Daoy (cell line): Measurements from ENCODE around the gene OR2W3. TPM values are rescaled to one million over a fixed set of nuclear protein-coding genes. Genes with fewer than 3 reads are reported as not detected.

ENCODE experiments used
- DNase-seq: peaks from one replicate; pipeline ENCODE4 v3.0.0-alpha.2; 2015; ENCODE audit warnings: low read depth
- total RNA-seq: library from RNA; depleted of rRNA; stranded (reverse); fragments of >200 nt; shearing (Covaris generic); gene quantifications from 2 replicates; pipeline ENCODE4 v1.2.3, GENCODE V29; 2014; rRNA removed

OR2W3 gene
- 3.8 and 6.7 TPM in 2 replicates for total RNA-seq

DNA sequence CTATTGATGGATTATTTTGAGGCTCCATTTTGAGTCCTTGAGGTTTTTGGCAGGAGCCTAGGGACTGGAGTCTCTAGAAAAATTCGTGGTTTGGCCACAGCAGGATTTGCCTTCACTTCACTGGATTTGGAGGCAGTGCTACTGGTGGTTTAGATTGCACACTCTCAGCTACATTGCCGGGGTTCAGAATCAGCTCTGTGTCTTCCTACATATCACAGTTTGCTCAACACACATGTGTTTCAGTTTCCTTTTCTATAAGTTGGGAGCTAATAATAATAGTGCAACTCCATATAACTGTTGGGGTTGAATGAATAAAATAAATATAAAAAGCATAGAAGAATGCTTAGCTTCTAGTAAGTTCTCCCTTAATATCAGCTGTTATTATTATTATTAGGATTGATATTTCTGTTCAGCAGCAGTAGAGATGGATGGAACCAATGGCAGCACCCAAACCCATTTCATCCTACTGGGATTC lies at the start of gene OR2W3:
OR2W3 (plus strand) TSS at position 425 of the 475 bp plus-strand sequence; CDS start at position 425, 0 bp downstream.
- DNase-seq: no peak

GRCh38 chr1:247845693-247846017 lies 49.7 kb upstream of the OR2W3 start:
- DNase-seq: no peak

- no peak for DNase-seq
Observed at GRCh38 chr1:247848346-247848745, 47.0 kb upstream of the OR2W3 start.

DNA sequence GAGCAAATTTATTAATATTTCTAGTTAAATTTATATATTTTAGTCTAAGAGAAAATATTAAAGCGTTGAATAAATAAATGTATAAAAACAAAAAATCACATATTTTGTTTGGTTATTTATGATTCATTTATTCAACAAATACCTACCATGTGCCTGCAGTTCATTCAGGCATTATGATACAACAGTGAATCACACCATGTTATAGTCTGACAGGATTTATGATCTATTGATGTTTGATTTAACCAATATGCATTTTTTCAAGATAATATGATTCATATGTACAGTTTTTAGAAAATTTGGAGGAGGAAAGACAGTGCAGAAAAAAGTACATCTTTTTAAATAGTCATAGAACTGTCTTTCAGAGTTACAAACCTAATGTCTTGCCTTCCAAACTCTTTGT lies 45.8 kb upstream of the OR2W3 start:
- no peak for DNase-seq

GRCh38 chr1:247854899-247855545 lies 40.4 kb upstream of the OR2W3 start:
- peak; percentile 47 for DNase-seq

- DNase-seq: no peak
Observed at GRCh38 chr1:247855911-247856310, 39.5 kb upstream of the OR2W3 start.

DNA sequence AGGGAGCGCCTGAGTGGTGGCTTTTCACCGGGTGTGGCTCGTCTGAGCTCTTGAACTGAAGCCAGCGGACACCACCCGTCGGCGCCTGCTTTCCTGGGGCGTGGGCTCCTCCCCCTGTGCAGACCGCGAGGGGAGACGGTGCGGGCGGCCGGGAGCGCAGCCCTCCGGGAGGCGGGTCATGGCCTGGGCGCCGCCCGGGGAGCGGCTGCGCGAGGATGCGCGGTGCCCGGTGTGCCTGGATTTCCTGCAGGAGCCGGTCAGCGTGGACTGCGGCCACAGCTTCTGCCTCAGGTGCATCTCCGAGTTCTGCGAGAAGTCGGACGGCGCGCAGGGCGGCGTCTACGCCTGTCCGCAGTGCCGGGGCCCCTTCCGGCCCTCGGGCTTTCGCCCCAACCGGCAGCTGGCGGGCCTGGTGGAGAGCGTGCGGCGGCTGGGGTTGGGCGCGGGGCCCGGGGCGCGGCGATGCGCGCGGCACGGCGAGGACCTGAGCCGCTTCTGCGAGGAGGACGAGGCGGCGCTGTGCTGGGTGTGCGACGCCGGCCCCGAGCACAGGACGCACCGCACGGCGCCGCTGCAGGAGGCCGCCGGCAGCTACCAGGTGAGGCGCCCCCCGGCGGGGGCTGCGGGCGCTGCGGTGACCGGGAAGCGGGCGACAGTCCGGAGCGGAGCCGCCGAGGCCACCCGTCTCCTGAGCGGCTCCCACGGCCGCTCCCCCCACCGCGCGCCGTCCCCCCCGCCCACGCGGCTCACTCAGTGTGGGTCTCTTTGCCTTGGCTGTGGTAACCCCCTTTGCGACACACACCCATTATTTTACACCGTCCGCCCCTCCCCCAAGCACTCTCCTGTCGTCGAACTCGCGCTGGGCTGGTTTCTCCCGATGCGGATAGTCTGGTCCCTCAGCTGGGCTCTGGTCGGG lies 38.1 kb upstream of the OR2W3 start, which contains the start of gene TRIM58:
TRIM58 (plus strand) TSS at position 119 of the 916 bp plus-strand sequence; CDS start at position 179, 60 bp downstream.
- DNase-seq: peak; percentile 82

- no peak for DNase-seq
Observed at GRCh38 chr1:247857985-247858619, 37.3 kb upstream of the OR2W3 start.

DNA sequence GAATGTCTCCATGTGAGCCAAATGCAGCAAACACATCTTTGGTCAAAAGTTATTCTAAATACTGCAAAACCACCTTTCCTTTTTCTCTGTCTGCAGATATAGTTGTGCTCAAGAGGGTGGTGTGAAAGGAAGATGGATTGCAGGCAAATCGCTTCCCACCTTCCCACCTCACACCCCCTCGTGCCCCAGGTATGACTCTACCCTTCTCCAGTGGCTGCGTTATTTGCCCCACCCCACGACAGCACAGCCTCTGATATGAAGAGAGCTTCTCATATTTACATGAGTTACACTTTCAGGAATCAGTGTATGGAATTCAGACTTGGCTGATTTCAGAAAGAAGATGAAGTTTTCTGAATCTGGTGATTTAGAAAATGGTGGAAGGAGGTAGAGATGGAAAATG lies 32.6 kb upstream of the OR2W3 start:
- no peak for DNase-seq

DNA sequence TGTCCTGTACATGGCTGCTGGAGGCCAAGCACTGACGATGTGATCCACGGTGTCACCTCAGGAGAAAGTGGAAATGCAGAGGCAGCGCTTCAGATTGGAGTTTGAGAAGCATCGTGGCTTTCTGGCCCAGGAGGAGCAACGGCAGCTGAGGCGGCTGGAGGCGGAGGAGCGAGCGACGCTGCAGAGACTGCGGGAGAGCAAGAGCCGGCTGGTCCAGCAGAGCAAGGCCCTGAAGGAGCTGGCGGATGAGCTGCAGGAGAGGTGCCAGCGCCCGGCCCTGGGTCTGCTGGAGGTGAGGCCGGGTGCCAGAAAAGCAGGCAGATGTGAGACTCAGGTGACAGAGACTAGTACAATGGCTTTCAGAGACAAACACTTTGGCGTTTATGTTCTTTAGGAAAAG lies 30.7 kb upstream of the OR2W3 start:
- DNase-seq: no peak

DNA sequence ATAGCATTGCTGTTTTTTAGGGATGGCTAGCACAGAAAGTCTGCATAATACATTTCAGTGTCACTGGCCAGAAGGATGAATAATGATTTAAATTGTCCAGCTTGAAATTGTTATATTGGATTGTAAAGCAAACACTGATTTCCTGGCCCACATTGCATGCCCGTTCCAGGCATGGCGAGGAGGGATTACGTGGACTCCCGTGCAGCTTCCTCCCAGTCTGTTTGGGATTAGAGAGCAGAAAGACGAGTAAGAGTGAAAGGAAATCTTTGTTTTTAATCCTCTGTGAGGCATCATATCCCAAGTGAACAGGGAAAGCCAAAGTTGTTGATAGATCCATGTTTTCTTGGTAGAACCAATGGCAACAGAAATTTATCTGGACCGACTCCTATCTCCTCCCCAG lies 30.0 kb upstream of the OR2W3 start:
- peak; percentile 42 for DNase-seq

DNA sequence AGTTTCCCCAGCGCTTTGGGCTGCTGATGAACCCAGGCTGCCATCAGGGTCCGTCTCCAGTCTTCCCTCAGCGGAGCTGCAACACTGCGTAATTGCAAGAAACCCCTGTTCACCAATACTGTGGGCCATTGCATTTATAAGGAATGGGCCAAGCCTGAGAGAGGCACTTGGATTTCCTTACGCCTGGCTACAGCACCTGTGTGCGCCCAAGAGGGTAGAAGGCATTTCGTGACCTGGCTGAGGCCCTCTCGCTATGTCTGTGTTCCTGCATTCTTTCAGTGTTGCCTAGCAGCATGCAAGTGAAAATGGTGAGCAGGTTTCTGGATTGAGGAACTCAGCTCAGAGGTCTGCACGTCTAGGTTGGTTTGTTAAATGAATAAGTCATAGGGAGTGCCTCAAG lies 12.0 kb upstream of the OR2W3 start:
- DNase-seq: no peak

GRCh38 chr1:247884797-247885413 lies 10.5 kb upstream of the OR2W3 start:
- DNase-seq: peak; percentile 47

- DNase-seq: no peak
Observed at GRCh38 chr1:247895976-247896375, 589 bp downstream of the OR2W3 start.

GRCh38 chr1:247904122-247904521 lies 8.7 kb downstream of the OR2W3 start:
- no peak for DNase-seq

GRCh38 chr1:247905181-247905580 lies 9.8 kb downstream of the OR2W3 start:
- no peak for DNase-seq

- DNase-seq: no peak
Observed at GRCh38 chr1:247905910-247906503, 10.6 kb downstream of the OR2W3 start.

DNA sequence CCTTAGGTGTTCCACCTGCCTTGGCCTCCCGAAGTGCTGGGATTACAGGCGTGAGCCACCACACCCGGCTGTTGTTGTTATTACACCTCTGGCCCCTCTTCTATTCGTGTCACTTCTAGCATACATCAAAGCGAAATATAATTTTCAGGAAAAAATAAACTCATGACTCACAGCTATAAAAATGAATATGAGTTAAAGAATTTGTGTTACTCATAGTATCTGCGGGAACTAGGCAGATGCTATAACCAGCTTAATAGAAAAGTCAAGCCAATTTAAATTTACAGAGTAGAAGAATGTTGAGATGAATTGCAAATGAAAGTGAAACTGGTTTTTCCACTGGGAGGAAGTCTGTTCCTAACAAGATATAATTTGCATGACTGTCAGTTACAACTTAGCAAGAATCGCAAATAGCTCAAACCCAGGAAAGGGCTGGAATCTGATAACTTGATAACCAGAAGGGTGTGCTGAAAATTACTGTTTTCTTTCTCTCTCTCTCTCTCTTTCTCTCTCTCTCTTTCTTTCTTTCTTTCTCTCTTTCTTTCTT lies 11.2 kb downstream of the OR2W3 start:
- DNase-seq: peak; percentile 74

DNA sequence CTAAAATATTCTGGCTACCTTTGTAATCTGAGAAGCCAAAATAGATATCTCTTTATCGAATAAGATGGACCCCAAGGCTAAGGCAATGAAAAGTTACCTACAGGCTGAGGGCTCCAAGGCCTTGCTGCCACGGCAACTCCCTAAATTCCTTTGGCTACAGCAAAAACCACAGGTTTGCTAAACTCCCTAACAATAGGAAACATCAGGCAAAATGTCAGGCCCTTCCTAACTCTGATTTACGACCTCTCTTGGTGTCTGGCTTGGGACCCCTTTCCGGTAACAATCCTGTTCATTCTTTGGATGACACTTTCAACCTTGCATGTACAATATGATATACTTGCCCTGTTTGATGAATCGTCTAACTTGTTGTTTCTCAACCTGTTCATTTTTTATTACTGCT lies 13.4 kb downstream of the OR2W3 start:
- DNase-seq: no peak

- DNase-seq: no peak
Observed at GRCh38 chr1:247913786-247914185, 18.4 kb downstream of the OR2W3 start.

GRCh38 chr1:247914941-247915662 lies 19.7 kb downstream of the OR2W3 start:
- peak; percentile 85 for DNase-seq
